K562 (cell line): ENCODE data around the gene DAGLA. TPM values are rescaled to one million over a fixed set of nuclear protein-coding genes. Genes with fewer than 3 reads are reported as not detected.

Experiments
- ARHGAP35 ChIP-seq: fragments of 450-650 bp; IDR thresholded peaks from 2 replicates; pipeline ENCODE4 v1.6.1; 2018; ENCODE audit not compliant: partially characterized antibody
- CREB3L1 ChIP-seq: fragments of 450-650 bp; IDR thresholded peaks from 2 replicates; pipeline ENCODE4 v1.6.1; 2014; ENCODE audit warnings: low read depth, mild to moderate bottlenecking, moderate library complexity, borderline replicate concordance
- ETV6 ChIP-seq, 3 experiments: fragments of 150-350 bp in 1 of 3; sonication (generic) in 1 of 3; formaldehyde crosslinking in 1 of 3; IDR thresholded peaks; 2 replicates each; pipeline versions ENCODE4 v1.6.1 to v1.8.0; 2014 to 2022; ENCODE audit warnings: borderline replicate concordance in 2 of 3, low read depth in 2 of 3, antibody characterized with exemption in 1 of 3, low read length in 1 of 3, mild to moderate bottlenecking in 1 of 3, missing genetic modification reagents in 1 of 3
- FOXJ2 ChIP-seq: fragments of 200-800 bp; sonication (Bioruptor generic); IDR thresholded peaks from 2 replicates; pipeline ENCODE4 v1.6.1; 2016; ENCODE audit warnings: missing genetic modification characterization, missing compliant biosample characterization
- GABPB1 ChIP-seq: sonication (generic); formaldehyde crosslinking; IDR thresholded peaks from 2 replicates; pipeline ENCODE4 v1.8.0; 2022; ENCODE audit warnings: mild to moderate bottlenecking, missing genetic modification reagents
- GABPB2 ChIP-seq: fragments of 250-450 bp; sonication (Bioruptor Pico); conservative IDR thresholded peaks from 2 replicates; pipeline ENCODE4 v1.5.1; 2021; ENCODE audit warnings: mild to moderate bottlenecking
- GTF2E2 ChIP-seq: fragments of 200-800 bp; sonication (Bioruptor generic); IDR thresholded peaks from 2 replicates; pipeline ENCODE4 v1.6.1; 2016; ENCODE audit warnings: missing genetic modification characterization, missing compliant biosample characterization
- HDAC1 ChIP-seq, 2 experiments: fragments of 450-650 bp; IDR thresholded peaks; 2 replicates each; pipeline ENCODE4 v1.6.1; 2016 to 2017; ENCODE audit warnings: inconsistent platforms in 1 of 2, mild to moderate bottlenecking in 1 of 2, moderate library complexity in 1 of 2
- HINFP ChIP-seq: fragments of 450-650 bp; conservative IDR thresholded peaks from 2 replicates; pipeline ENCODE4 v1.6.1; 2016; ENCODE audit warnings: missing genetic modification characterization, low read depth, mild to moderate bottlenecking, control low read depth, missing compliant biosample characterization
- KLF1 ChIP-seq: fragments of 450-650 bp; IDR thresholded peaks from 2 replicates; pipeline ENCODE4 v1.6.1; 2016; ENCODE audit warnings: missing genetic modification characterization, missing compliant biosample characterization
- MITF ChIP-seq: IDR thresholded peaks from 2 replicates; pipeline ENCODE4 v1.6.1; 2014; ENCODE audit warnings: antibody characterized with exemption
- RUNX1 ChIP-seq: sonication (generic); IDR thresholded peaks from 2 replicates; pipeline ENCODE4 v1.6.1; 2016; ENCODE audit warnings: antibody characterized with exemption, low read depth
- SFPQ ChIP-seq: fragments of 200-400 bp; formaldehyde crosslinking; IDR thresholded peaks from 2 replicates; pipeline ENCODE4 v1.6.1; 2017; ENCODE audit warnings: mild to moderate bottlenecking, low read depth, low read length, moderate library complexity
- STAT5A ChIP-seq: IDR thresholded peaks from 2 replicates; pipeline ENCODE4 v1.6.1; 2012; ENCODE audit warnings: low read length, inconsistent platforms, borderline replicate concordance
- VEZF1 ChIP-seq: fragments of 200-800 bp; sonication (Bioruptor generic); IDR thresholded peaks from 2 replicates; pipeline ENCODE4 v1.6.1; 2017; ENCODE audit warnings: missing genetic modification characterization, missing compliant biosample characterization
- ZFP30 ChIP-seq: fragments of 250-450 bp; sonication (Bioruptor Pico); IDR thresholded peaks from 2 replicates; pipeline ENCODE4 v1.8.0; 2022; ENCODE audit warnings: moderate library complexity, mild to moderate bottlenecking, inconsistent platforms, borderline replicate concordance
- polyA plus RNA-seq, 8 experiments: library from polyadenylated mRNA; depleted of rRNA in 4 of 8; stranded (reverse) in 5 of 8; unstranded in 3 of 8; fragments of >200 nt; fragmentation: Nextera tagmentation in 2 of 8; fragmentation: Illumina TruSeq in 1 of 8; extraction: Ambion mirVana in 2 of 8; extraction: Trizol in 1 of 8; gene quantifications; 2 replicates each; pipeline versions ENCODE4 v1.2.1 to v1.2.3, GENCODE V29; 2011 to 2014; ENCODE audit warnings: inconsistent platforms in 1 of 8, missing spikeins in 1 of 8
- total RNA-seq, 7 experiments: library from RNA; depleted of rRNA in 6 of 7; stranded (reverse); fragments of >200 nt in 6 of 7; fragmentation: Illumina TruSeq in 2 of 7; extraction: Trizol in 2 of 7; gene quantifications; 2 replicates each; pipeline versions ENCODE4 v1.2.1 to v1.2.3, GENCODE V29; 2011 to 2021; ENCODE audit warnings: low replicate concordance in 1 of 7

Gene DAGLA
- total and polyA plus RNA-seq, 9 of the 15 experiments (the other 6 are each of a cell fraction or from before 2014, with no cell fraction given): 0.03 to 0.16 (median 0.04) TPM; not detected in 4

GRCh38 chr11:61792310-61793082 lies 112.3 kb downstream of the DAGLA start, which contains the start of the genes FEN1 and TMEM258 (continued):
- no peak for TF ChIP-seq SFPQ
- peak in 1 of 2 experiments; percentile 82; a peak in 2 of 4 replicates for TF ChIP-seq HDAC1 (IDR thresholded peaks at IDR 0.05)
- TF ChIP-seq GABPB2 (CRISPR knock-in tag): peak; percentile 68
- no peak for TF ChIP-seq ZFP30 (CRISPR knock-in tag)
- TF ChIP-seq RUNX1: no peak
- TF ChIP-seq CREB3L1: peak; percentile 96
- no peak for TF ChIP-seq ARHGAP35
- peak; percentile 62; the same call in 1 of the 2 replicates for TF ChIP-seq GTF2E2
- peak; percentile 98 for TF ChIP-seq GABPB1 (CRISPR knock-in tag)
- TF ChIP-seq ETV6 (IDR thresholded peaks at IDR 0.05; ENCODE audit: borderline replicate concordance in 1 of 2, low read depth in 2 of 2, low read length in 1 of 2): no peak
- peak; percentile 53; the same call in 1 of the 2 replicates for TF ChIP-seq ETV6 (CRISPR knock-in tag; IDR thresholded peaks at IDR 0.05; ENCODE audit: borderline replicate concordance)
- no peak for TF ChIP-seq STAT5A
- TF ChIP-seq KLF1 (tag): peak; percentile 17; the same call in 1 of the 2 replicates
- TF ChIP-seq MITF: no peak; the same call in 1 of the 2 replicates
- peak; percentile 81; the same call in 1 of the 2 replicates for TF ChIP-seq FOXJ2
- peak; percentile 12; the same call in 1 of the 2 replicates for TF ChIP-seq VEZF1 (CRISPR knock-in tag)
- no peak for TF ChIP-seq HINFP
